MV-4-11 (cell line): ENCODE results near the gene PSMB7.

Source experiments
- DNase-seq: peaks from one replicate; lab custom pipeline; 2025; lab: John Stamatoyannopoulos, UW

The PSMB7 gene

DNA sequence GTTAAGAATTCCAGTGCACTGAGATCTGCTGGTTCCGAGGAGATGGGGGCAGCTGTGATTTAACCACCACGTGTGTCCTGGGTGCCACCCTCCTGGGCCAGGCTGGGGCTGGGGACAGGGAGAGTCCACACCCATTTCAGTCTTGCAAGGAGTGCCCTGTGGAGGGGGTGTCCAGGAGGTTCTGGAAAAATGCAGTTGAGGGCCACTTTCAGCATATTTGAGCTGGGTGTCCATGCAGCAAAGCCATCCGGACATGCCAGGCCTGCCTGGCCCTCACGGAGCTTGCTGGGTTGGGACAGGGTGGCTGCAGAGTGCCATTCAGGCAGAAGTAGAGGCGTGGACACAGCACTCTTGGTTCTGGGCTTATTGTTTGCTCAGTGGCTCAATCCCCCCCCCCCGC lies 89.4 kb downstream of the PSMB7 start:
- no peak for DNase-seq

- no peak for DNase-seq
Measured at GRCh38 chr9:124323904-124324303, 91.3 kb downstream of the PSMB7 start.

GRCh38 chr9:124322618-124323432 lies 92.4 kb downstream of the PSMB7 start:
- peak; percentile 98 for DNase-seq

- DNase-seq, result peak; percentile 34
Measured at GRCh38 chr9:124321935-124322334, 93.3 kb downstream of the PSMB7 start.

GRCh38 chr9:124321416-124321815 lies 93.8 kb downstream of the PSMB7 start:
- no peak for DNase-seq

DNA sequence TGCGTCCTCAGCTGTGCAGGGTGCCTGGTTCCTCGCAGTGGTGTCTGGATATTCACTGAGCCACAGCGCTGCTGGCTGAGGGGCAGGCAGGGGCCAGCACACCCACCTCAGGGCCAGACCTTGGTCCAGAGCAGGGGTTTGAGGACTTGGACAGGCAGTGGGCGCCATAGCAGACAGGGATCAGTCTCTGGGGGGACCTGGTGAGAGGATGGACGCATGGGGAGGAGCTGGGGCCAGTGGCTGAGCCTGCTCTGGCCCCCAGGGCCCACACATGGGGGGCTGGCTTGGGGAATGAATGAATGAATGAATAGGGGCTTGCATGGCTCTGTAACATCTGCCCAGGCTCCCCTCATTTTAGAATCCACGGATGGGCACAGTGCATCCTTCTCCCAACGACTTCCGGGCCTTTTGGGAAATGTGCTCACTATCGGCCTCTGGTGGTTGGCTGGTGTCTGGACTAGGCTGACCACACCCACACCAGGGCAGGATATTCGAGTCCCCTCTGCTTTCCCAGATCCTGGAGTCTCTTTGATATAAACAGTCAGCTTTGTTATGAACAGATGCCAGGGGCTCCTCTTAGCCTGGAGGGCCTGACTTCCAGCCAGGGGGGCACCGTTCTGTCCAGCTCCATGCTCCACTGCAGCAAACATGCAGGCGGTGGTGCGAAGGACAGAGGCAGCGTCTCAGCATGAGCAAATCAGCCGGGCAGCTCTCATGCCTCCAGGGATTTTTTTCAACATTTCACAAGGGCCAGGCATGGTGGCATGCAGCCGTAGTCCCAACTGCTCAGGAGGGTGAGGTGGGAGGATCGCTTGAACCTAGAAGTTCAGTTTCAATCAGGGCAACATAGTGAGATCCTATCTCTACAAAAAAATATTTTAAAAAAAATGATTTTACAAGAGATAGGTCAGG lies 94.9 kb downstream of the PSMB7 start:
- DNase-seq, result peak; percentile 20

DNA sequence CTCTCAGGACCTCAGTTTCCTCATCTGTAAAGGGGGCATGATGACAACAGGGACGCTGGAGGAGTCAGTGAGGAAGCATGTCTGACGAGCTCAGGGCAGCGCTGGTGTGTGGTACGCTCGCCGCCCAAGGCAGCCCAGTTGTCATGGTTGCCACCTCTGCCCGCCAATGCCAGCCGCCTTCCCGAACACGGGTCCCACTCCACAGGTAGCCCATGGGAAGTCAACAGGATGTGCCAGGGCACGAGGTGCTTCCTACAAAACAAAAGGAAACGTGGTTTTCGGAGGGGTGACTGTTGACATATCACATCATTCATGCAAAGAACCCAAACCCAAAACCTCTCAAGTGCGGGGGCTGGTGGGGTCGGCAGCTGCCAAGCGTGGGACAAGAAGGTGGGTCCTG lies 99.4 kb downstream of the PSMB7 start:
- DNase-seq, result no peak

GRCh38 chr9:124313940-124314339 lies 101.3 kb downstream of the PSMB7 start:
- DNase-seq, result no peak

DNA sequence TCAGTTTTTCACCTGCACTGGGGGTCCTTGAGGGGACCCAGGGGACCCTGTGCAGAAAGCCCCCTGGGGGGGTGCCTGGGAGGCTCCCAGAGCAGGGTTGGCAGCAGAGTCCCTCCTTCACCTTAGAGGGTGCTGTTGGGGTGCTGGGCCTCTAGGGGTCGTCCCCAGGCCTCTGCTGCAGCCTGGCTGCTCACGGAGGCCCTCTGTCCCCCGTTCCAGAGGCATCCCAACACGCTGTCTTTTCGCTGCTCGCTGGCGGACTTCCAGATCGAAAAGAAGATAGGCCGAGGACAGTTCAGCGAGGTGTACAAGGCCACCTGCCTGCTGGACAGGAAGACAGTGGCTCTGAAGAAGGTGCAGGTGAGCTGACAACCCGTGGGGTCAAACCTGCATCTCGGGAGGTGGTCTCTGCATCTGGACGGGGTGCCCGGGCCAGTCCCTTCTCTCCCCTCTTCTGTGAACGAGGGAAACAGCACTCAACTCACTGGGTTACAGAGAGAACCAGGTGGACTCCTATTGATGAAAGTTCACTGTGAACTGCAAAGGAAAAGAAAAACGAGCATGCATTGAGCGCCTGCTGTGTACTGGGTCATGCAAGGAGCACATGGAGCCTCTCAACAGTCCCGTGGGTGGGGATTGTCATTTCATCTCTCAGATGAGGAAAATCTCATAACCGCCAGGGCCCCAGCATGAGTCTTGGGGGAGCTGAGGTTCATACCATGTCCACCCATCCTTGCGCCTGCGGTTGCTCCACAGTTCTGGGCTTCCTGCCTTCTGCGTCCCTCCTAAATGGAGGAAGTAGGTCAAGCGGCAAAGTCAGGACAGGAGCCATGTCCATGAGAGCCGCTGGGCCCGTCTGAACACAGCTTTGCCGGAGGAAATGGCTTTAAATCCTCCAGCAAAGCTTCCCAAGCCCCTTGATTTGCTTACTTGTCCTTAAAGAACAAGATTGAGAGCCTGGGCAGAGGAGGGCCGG lies 102.7 kb downstream of the PSMB7 start:
- DNase-seq, result no peak

GRCh38 chr9:124311283-124311682 lies 104.0 kb downstream of the PSMB7 start:
- DNase-seq, result no peak

DNA sequence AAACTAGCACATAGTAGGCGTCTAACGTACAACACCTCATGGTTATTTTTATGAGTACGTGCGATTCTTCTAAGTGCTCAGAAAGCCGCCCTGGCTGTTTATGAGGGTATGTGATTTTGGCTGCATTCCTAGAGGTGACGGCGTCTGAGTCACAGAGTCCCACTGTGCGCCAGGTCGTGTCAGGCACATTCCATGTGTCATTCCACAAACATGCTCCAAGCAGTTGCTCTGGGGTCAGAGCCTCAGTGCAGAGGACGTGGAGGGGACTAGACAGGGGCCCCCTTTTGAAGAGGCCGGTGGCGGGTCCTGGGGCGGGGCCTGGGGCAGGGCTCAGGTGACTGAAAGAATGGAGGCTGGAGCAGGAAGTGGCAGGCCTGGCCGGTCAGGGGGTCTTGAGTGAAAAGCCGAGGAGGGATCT lies 105.6 kb downstream of the PSMB7 start:
- DNase-seq, result no peak

DNA sequence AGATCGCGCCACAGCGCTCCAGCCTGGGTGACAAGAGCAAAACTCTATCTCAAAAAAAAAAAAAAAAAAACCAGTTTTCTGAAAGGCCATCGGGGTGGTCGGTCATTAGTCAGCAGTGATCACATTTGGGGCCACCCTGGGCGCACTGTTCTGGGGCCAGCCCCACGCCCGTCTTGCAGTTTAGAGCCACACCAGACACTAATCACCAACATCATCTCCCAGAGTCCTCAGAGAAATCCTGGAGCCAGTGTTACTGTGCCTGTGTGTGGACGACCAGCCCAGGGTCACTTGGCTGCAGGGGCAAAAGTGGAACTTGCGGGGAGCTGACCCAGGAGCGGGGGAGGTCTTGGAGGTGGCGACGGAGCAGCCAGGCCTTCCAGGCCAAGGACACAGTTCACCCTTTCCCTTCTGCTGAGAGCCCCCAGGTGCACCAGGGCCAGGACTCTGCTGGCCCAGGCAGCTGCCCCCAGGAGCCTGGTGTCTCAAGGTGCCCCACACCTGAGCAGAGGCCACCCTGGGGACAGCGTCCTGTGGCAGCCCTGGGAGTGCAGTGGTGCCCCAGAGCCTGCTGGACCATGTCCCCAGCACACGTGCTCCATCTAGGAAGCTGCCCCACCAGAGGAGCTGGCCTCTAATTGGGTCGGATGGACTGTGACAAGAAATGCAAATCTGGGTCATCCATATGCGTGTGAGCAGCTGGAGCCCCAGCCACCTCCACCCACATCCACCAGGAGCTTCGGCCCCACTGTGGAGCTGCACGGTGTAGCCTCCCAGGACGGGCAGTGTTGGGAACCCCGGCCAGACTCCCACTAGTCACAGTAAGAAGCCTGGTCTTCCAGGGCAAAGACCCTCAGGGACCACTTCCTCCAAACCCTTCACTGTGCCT lies 106.4 kb downstream of the PSMB7 start:
- DNase-seq, result no peak

- DNase-seq, result no peak
Measured at GRCh38 chr9:124307379-124308030, 107.7 kb downstream of the PSMB7 start.

DNA sequence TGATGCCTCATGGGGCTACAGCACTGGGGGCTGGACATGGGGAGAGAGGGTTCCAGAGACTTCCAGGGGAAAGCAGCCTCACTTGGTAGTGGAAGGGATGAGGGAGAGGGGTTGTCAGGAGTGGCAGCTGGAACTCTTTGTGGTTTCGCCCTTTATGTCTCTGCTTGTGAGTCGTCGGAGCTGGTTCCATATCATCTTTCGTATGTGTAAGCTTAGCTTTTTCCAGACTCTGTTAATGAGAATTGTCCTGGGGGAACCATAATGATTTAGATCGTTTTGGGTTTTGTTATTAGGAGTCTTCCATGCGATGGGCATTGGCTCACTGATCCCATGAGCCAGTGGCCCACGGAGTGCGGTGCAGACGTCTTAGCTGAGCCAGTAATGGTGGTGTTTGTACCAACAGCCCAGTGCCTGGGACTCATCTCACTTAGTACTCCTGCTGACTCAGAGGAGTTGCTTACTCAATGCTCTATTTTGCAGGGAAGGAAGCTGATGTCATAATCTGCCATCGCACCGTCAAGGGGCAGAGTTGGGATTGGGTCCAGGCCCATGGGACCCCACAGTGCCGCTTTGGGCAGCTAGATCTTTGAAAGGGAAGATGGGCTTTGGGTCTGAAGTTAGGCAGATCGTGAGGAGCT lies 109.0 kb downstream of the PSMB7 start:
- peak; percentile 20 for DNase-seq

GRCh38 chr9:124304285-124304684 lies 111.0 kb downstream of the PSMB7 start:
- no peak for DNase-seq

DNA sequence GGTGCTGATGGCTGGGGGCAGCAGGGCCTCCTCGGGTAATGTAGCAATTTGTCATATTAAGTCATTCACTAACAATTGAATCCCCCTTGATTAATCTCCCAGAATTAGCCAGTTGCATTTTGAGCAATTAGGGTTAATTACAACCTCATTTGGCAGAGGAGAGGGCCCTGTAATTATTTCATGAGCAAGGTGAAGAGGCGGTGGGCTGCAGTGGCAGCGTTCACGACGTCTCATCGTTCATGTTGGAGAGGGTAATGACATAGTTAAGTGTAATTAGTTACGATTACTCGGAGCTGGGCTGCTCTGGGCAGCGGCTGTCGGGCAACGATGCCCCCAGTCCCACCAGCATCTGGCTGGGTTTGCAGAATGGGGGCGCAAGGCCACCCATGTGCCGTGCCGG lies 111.5 kb downstream of the PSMB7 start:
- DNase-seq, result no peak
